Peyer's patch (tissue), 4 donors: ENCODE data around the gene CCNJ. TPM values are rescaled to one million over a fixed set of nuclear protein-coding genes. Genes with fewer than 3 reads are reported as not detected.
A peak's percentile ranks its signal among the peaks of the same experiment; 100 is the strongest.

ENCODE experiments used
- DNase-seq, 3 donors: peaks; one replicate each; pipeline ENCODE4 v3.0.0-alpha.2; 2017 to 2019
- H3K27ac ChIP-seq, 4 donors: fragments of 200-600 bp; sonication (generic); one replicate each; pipeline ENCODE4 v1.5.1; 2016 to 2019
- H3K27me3 ChIP-seq, 2 donors: fragments of 200-600 bp; sonication (generic); one replicate each; pipeline ENCODE4 v1.5.1; 2019
- H3K36me3 ChIP-seq, 3 donors: fragments of 200-600 bp; sonication (generic); one replicate each; pipeline ENCODE4 v1.5.1; 2016 to 2019
- H3K4me1 ChIP-seq, 4 donors: fragments of 200-600 bp; sonication (generic); one replicate each; pipeline ENCODE4 v1.5.1; 2016 to 2019
- H3K4me3 ChIP-seq, 4 donors: fragments of 200-600 bp; sonication (generic); 1 replicate in 3 of 4; 2 replicates in 1 of 4; pipeline ENCODE4 v1.5.1; 2016 to 2019; ENCODE audit warnings: mild to moderate bottlenecking in 1 of 4
- H3K9me3 ChIP-seq, 4 donors: fragments of 200-600 bp; sonication (generic); one replicate each; pipeline ENCODE4 v1.5.1; 2016 to 2019; ENCODE audit warnings: mild to moderate bottlenecking in 1 of 4
- CTCF ChIP-seq, 6 experiments: fragments of 450-650 bp in 4 of 6; fragments of 200-600 bp in 2 of 6; sonication (generic) in 1 of 6; IDR thresholded peaks; one replicate each; pipeline ENCODE4 v1.5.1; 2017 to 2019; ENCODE audit warnings: antibody characterized with exemption in 6 of 6, mild to moderate bottlenecking in 3 of 6, moderate library complexity in 1 of 6
- POLR2A ChIP-seq, 2 donors: fragments of 450-650 bp; IDR thresholded peaks; one replicate each; pipeline ENCODE4 v1.5.1; 2017; ENCODE audit warnings: antibody characterized with exemption in 2 of 2, mild to moderate bottlenecking in 2 of 2, moderate library complexity in 2 of 2
- total RNA-seq, 4 donors: library from RNA; depleted of rRNA; stranded (reverse); fragments of >200 nt; gene quantifications; one replicate each; pipeline ENCODE4 v1.1.0, GENCODE V29; 2016

CCNJ gene
- total RNA-seq, 4 donors from 2014 or later = 1.7 to 5.8 (median 4.5) TPM

- Histone ChIP-seq H3K27ac (no peak overlapping the region), H3K27me3 (no peaks in the 10 kb centered on the region), H3K4me1 (no peaks in the 10 kb centered on the region), H3K9me3 (no peaks in the 10 kb centered on the region), H3K4me3 (no peak overlapping the region), H3K36me3 (no peaks in the 10 kb centered on the region)
- no peak for DNase-seq
- TF ChIP-seq POLR2A (IDR thresholded peaks at IDR 0.05) = no peak
- no peak for TF ChIP-seq CTCF (IDR thresholded peaks at IDR 0.05)
Measured at GRCh38 chr10:96082748-96083147, 39.4 kb downstream of the CCNJ start.

GRCh38 chr10:96089116-96089515, 45.7 kb downstream of the CCNJ start:
- H3K4me1 ChIP-seq = no peaks in the 10 kb centered on the region
- DNase-seq = no peak
- peaks cover 0 to 6% (median 0%) of the 10 kb centered on the region in 4 donors for H3K9me3 ChIP-seq
- TF ChIP-seq CTCF (IDR thresholded peaks at IDR 0.05) (peak in 3 of 6 experiments; percentile 23 to 40 (median 33)), POLR2A (IDR thresholded peaks at IDR 0.05) (no peak)
- no peaks in the 10 kb centered on the region for H3K36me3 ChIP-seq
- H3K27ac ChIP-seq = peak overlapping the region; percentile 88 to 98 (median 94)
- H3K27me3 ChIP-seq = no peaks in the 10 kb centered on the region
- peak overlapping the region in 3 of 4 donors; percentile 63 to 73 (median 66) for H3K4me3 ChIP-seq

- H3K27ac ChIP-seq = peak overlapping the region; percentile 88 to 98 (median 94)
- H3K27me3 ChIP-seq = no peaks in the 10 kb centered on the region
- H3K4me3 ChIP-seq = peak overlapping the region; percentile 63 to 77 (median 70)
- peak; percentile 94 to 98 (median 95) for DNase-seq
- H3K4me1 ChIP-seq = no peaks in the 10 kb centered on the region
- TF ChIP-seq CTCF (IDR thresholded peaks at IDR 0.05) (no peak), POLR2A (IDR thresholded peaks at IDR 0.05) (peak; percentile 63 to 68)
- peaks cover 0 to 6% (median 0%) of the 10 kb centered on the region in 4 donors for H3K9me3 ChIP-seq
- no peaks in the 10 kb centered on the region for H3K36me3 ChIP-seq
Measured at GRCh38 chr10:96089670-96090462, 46.5 kb downstream of the CCNJ start.

GRCh38 chr10:96090463-96090800, 47.0 kb downstream of the CCNJ start:
- TF ChIP-seq CTCF (IDR thresholded peaks at IDR 0.05) (no peak), POLR2A (IDR thresholded peaks at IDR 0.05) (no peak)
- H3K27me3 ChIP-seq = no peaks in the 10 kb centered on the region
- no peaks in the 10 kb centered on the region for H3K36me3 ChIP-seq
- peaks cover 0 to 6% (median 0%) of the 10 kb centered on the region in 4 donors for H3K9me3 ChIP-seq
- peak overlapping the region; percentile 88 to 98 (median 94) for H3K27ac ChIP-seq
- H3K4me1 ChIP-seq = no peaks in the 10 kb centered on the region
- DNase-seq = peak in 1 of 3 donors; percentile 44
- H3K4me3 ChIP-seq = peak overlapping the region; percentile 63 to 77 (median 70)

- TF ChIP-seq POLR2A (IDR thresholded peaks at IDR 0.05) (no peak), CTCF (IDR thresholded peaks at IDR 0.05) (no peak)
- Histone ChIP-seq H3K36me3 (no peaks in the 10 kb centered on the region), H3K4me1 (no peaks in the 10 kb centered on the region), H3K27me3 (no peaks in the 10 kb centered on the region), H3K4me3 (no peak overlapping the region), H3K9me3 (peaks cover 0 to 6% (median 0%) of the 10 kb centered on the region in 4 donors), H3K27ac (no peak overlapping the region)
- DNase-seq = no peak
Measured at GRCh38 chr10:96092999-96093767, 49.8 kb downstream of the CCNJ start.
